Immature natural killer cell (primary cell): ENCODE measurements around the gene LDB2. TPM values are rescaled to one million over a fixed set of nuclear protein-coding genes. Genes with fewer than 3 reads are reported as not detected.

Source experiments
- DNase-seq, 3 donors: peaks; one replicate each; pipeline ENCODE4 v3.0.0; 2022; ENCODE audit warnings: mixed read lengths in 1 of 3
- H3K27ac Mint-ChIP-seq, 6 donors: one replicate each; pipeline ENCODE4 v1.8.0; 2020; ENCODE audit warnings: mixed read lengths in 6 of 6, mild to moderate bottlenecking in 5 of 6, inconsistent platforms in 4 of 6, moderate library complexity in 3 of 6
- H3K27me3 Mint-ChIP-seq, 3 donors: one replicate each; pipeline ENCODE4 v1.8.0; 2020 to 2021; ENCODE audit warnings: low read depth in 3 of 3, mild to moderate bottlenecking in 3 of 3, mixed read lengths in 3 of 3, moderate library complexity in 3 of 3, inconsistent platforms in 1 of 3
- H3K36me3 Mint-ChIP-seq, 3 donors: one replicate each; pipeline ENCODE4 v1.8.0; 2020; ENCODE audit warnings: mixed read lengths in 3 of 3, inconsistent platforms in 2 of 3, mild to moderate bottlenecking in 2 of 3
- H3K4me1 Mint-ChIP-seq, 2 donors: one replicate each; pipeline ENCODE4 v1.8.0; 2020; ENCODE audit warnings: inconsistent platforms in 2 of 2, mild to moderate bottlenecking in 2 of 2, mixed read lengths in 2 of 2, moderate library complexity in 1 of 2
- H3K4me3 Mint-ChIP-seq, 5 donors: one replicate each; pipeline ENCODE4 v1.8.0; 2020; ENCODE audit warnings: mild to moderate bottlenecking in 5 of 5, mixed read lengths in 5 of 5, inconsistent platforms in 3 of 5, moderate library complexity in 3 of 5
- H3K9me3 Mint-ChIP-seq, 6 donors: one replicate each; pipeline ENCODE4 v1.8.0; 2020; ENCODE audit warnings: mild to moderate bottlenecking in 6 of 6, mixed read lengths in 6 of 6, inconsistent platforms in 4 of 6, moderate library complexity in 3 of 6
- polyA plus RNA-seq, 3 donors: library from polyadenylated mRNA; unstranded; fragments of 300-500 nt; fragmentation: Illumina TruSeq; gene quantifications; one replicate each; pipeline ENCODE4 v1.2.3, GENCODE V29; 2021

The LDB2 gene
- polyA plus RNA-seq, 3 donors from 2014 or later: 6.9 to 15.8 (median 7.5) TPM

- DNase-seq: no peak
- Mint-ChIP-seq H3K4me1 (no peaks in the 10 kb centered on the region), H3K27ac (no peak overlapping the region), H3K27me3 (peaks cover 0 to 3% (median 0%) of the 10 kb centered on the region in 3 donors), H3K9me3 (no peaks in the 10 kb centered on the region), H3K36me3 (no peaks in the 10 kb centered on the region), H3K4me3 (no peak overlapping the region)
Observed at GRCh38 chr4:16765546-16765945, 132.9 kb downstream of the LDB2 start.

GRCh38 chr4:16764622-16765021, 133.8 kb downstream of the LDB2 start:
- no peaks in the 10 kb centered on the region for H3K36me3 Mint-ChIP-seq

GRCh38 chr4:16760617-16761363, 137.7 kb downstream of the LDB2 start:
- Mint-ChIP-seq H3K9me3 (no peaks in the 10 kb centered on the region), H3K4me1 (no peaks in the 10 kb centered on the region), H3K27me3 (peaks cover 0 to 3% (median 2%) of the 10 kb centered on the region in 3 donors), H3K4me3 (no peak overlapping the region), H3K36me3 (no peaks in the 10 kb centered on the region), H3K27ac (no peak overlapping the region)
- no peak for DNase-seq

More at GRCh38 chr4:16764622-16765021, 133.8 kb downstream of the LDB2 start:
- DNase-seq: no peak
- peaks cover 0 to 3% (median 0%) of the 10 kb centered on the region in 3 donors for H3K27me3 Mint-ChIP-seq
- no peaks in the 10 kb centered on the region for H3K9me3 Mint-ChIP-seq
- no peak overlapping the region for H3K27ac Mint-ChIP-seq
- H3K4me3 Mint-ChIP-seq: no peak overlapping the region
- no peaks in the 10 kb centered on the region for H3K4me1 Mint-ChIP-seq

- Mint-ChIP-seq H3K4me1 (no peaks in the 10 kb centered on the region), H3K36me3 (no peaks in the 10 kb centered on the region), H3K27ac (no peak overlapping the region), H3K4me3 (no peak overlapping the region), H3K9me3 (no peaks in the 10 kb centered on the region), H3K27me3 (peaks cover 0 to 3% (median 0%) of the 10 kb centered on the region in 3 donors)
- no peak for DNase-seq
Observed at GRCh38 chr4:16759931-16760582, 138.4 kb downstream of the LDB2 start.

- H3K36me3 Mint-ChIP-seq: no peaks in the 10 kb centered on the region
- H3K4me3 Mint-ChIP-seq: no peak overlapping the region
- H3K27ac Mint-ChIP-seq: no peak overlapping the region
- no peaks in the 10 kb centered on the region for H3K4me1 Mint-ChIP-seq
- H3K9me3 Mint-ChIP-seq: no peaks in the 10 kb centered on the region
- DNase-seq: no peak
- H3K27me3 Mint-ChIP-seq: peaks cover 0 to 3% (median 0%) of the 10 kb centered on the region in 3 donors
Observed at GRCh38 chr4:16758816-16759215, 139.6 kb downstream of the LDB2 start.

- no peak overlapping the region for H3K27ac Mint-ChIP-seq
- no peaks in the 10 kb centered on the region for H3K4me1 Mint-ChIP-seq
- H3K9me3 Mint-ChIP-seq: no peaks in the 10 kb centered on the region
- peaks cover 0 to 3% (median 0%) of the 10 kb centered on the region in 3 donors for H3K27me3 Mint-ChIP-seq
- no peaks in the 10 kb centered on the region for H3K36me3 Mint-ChIP-seq
- DNase-seq: no peak
- H3K4me3 Mint-ChIP-seq: no peak overlapping the region
Observed at GRCh38 chr4:16758255-16758654, 140.2 kb downstream of the LDB2 start.

- no peak for DNase-seq
- Mint-ChIP-seq H3K4me3 (no peak overlapping the region), H3K36me3 (no peaks in the 10 kb centered on the region), H3K9me3 (no peaks in the 10 kb centered on the region), H3K27me3 (peaks cover 0 to 3% (median 0%) of the 10 kb centered on the region in 3 donors), H3K27ac (no peak overlapping the region), H3K4me1 (no peaks in the 10 kb centered on the region)
Observed at GRCh38 chr4:16757080-16757521, 141.3 kb downstream of the LDB2 start.

GRCh38 chr4:16754104-16754503, 144.3 kb downstream of the LDB2 start:
- no peak overlapping the region for H3K4me3 Mint-ChIP-seq
- no peaks in the 10 kb centered on the region for H3K9me3 Mint-ChIP-seq
- no peaks in the 10 kb centered on the region for H3K4me1 Mint-ChIP-seq
- no peaks in the 10 kb centered on the region for H3K36me3 Mint-ChIP-seq
- no peak overlapping the region for H3K27ac Mint-ChIP-seq
- no peak for DNase-seq
- peaks cover 0 to 3% (median 0%) of the 10 kb centered on the region in 3 donors for H3K27me3 Mint-ChIP-seq

GRCh38 chr4:16752150-16752549, 146.3 kb downstream of the LDB2 start:
- Mint-ChIP-seq H3K9me3 (no peaks in the 10 kb centered on the region), H3K27ac (no peak overlapping the region), H3K36me3 (no peaks in the 10 kb centered on the region), H3K4me1 (no peaks in the 10 kb centered on the region), H3K4me3 (no peak overlapping the region), H3K27me3 (peaks cover 0 to 3% (median 0%) of the 10 kb centered on the region in 3 donors)
- DNase-seq: no peak

GRCh38 chr4:16750882-16751642, 147.4 kb downstream of the LDB2 start:
- Mint-ChIP-seq H3K27me3 (peaks cover 0 to 3% (median 0%) of the 10 kb centered on the region in 3 donors), H3K9me3 (no peaks in the 10 kb centered on the region), H3K36me3 (no peaks in the 10 kb centered on the region), H3K27ac (no peak overlapping the region), H3K4me1 (no peaks in the 10 kb centered on the region), H3K4me3 (no peak overlapping the region)
- no peak for DNase-seq

- Mint-ChIP-seq H3K9me3 (no peaks in the 10 kb centered on the region), H3K4me3 (no peak overlapping the region), H3K36me3 (no peaks in the 10 kb centered on the region), H3K4me1 (no peaks in the 10 kb centered on the region), H3K27me3 (no peaks in the 10 kb centered on the region), H3K27ac (no peak overlapping the region)
- no peak for DNase-seq
Observed at GRCh38 chr4:16750216-16750615, 148.2 kb downstream of the LDB2 start.

- no peak for DNase-seq
- H3K4me3 Mint-ChIP-seq: no peak overlapping the region
- H3K4me1 Mint-ChIP-seq: no peaks in the 10 kb centered on the region
- H3K27me3 Mint-ChIP-seq: peaks cover 0 to 2% (median 0%) of the 10 kb centered on the region in 3 donors
- H3K9me3 Mint-ChIP-seq: no peaks in the 10 kb centered on the region
- H3K36me3 Mint-ChIP-seq: no peaks in the 10 kb centered on the region
- no peak overlapping the region for H3K27ac Mint-ChIP-seq
Observed at GRCh38 chr4:16745887-16746286, 152.6 kb downstream of the LDB2 start.

GRCh38 chr4:16745009-16745635, 153.3 kb downstream of the LDB2 start:
- no peak for DNase-seq
- no peaks in the 10 kb centered on the region for H3K4me1 Mint-ChIP-seq
- peaks cover 0 to 2% (median 1%) of the 10 kb centered on the region in 3 donors for H3K27me3 Mint-ChIP-seq
- H3K9me3 Mint-ChIP-seq: no peaks in the 10 kb centered on the region
- no peak overlapping the region for H3K27ac Mint-ChIP-seq
- H3K4me3 Mint-ChIP-seq: no peak overlapping the region
- H3K36me3 Mint-ChIP-seq: no peaks in the 10 kb centered on the region
